Trophoblast cell (in vitro differentiated cells and primary cell): ENCODE data around the gene ASTN2.

ENCODE experiments used
- DNase-seq, 2 donors: peaks; one replicate each; pipeline ENCODE4 v3.0.0-alpha.2; 2016
- H2AFZ ChIP-seq: 2 replicates; pipeline ENCODE4 v1.6.1; 2013; ENCODE audit warnings: low read length, moderate library complexity, mild to moderate bottlenecking; ENCODE audit not compliant: insufficient read depth, poor library complexity
- H2AK5ac ChIP-seq: 2 replicates; pipeline ENCODE4 v1.6.1; 2013; ENCODE audit warnings: mild to moderate bottlenecking, low read length
- H2BK120ac ChIP-seq: 2 replicates; pipeline ENCODE4 v1.6.1; 2013; ENCODE audit warnings: low read length, mild to moderate bottlenecking, moderate library complexity; ENCODE audit not compliant: insufficient read depth, poor library complexity
- H2BK12ac ChIP-seq: 2 replicates; pipeline ENCODE4 v1.6.1; 2013; ENCODE audit warnings: mild to moderate bottlenecking, low read length, moderate library complexity
- H2BK5ac ChIP-seq: 2 replicates; pipeline ENCODE4 v1.6.1; 2013; ENCODE audit warnings: low read length, low read depth, moderate library complexity, mild to moderate bottlenecking; ENCODE audit not compliant: poor library complexity
- H3K14ac ChIP-seq: 2 replicates; pipeline ENCODE4 v1.6.1; 2013; ENCODE audit warnings: mild to moderate bottlenecking, low read length
- H3K18ac ChIP-seq: 2 replicates; pipeline ENCODE4 v1.6.1; 2013; ENCODE audit warnings: mild to moderate bottlenecking, low read length
- H3K23ac ChIP-seq: 2 replicates; pipeline ENCODE4 v1.6.1; 2013; ENCODE audit warnings: low read length
- H3K27ac ChIP-seq: 2 replicates; pipeline ENCODE4 v1.5.1; 2013; ENCODE audit warnings: low read depth, mild to moderate bottlenecking, inconsistent platforms, low read length, moderate library complexity
- H3K27me3 ChIP-seq: 2 replicates; pipeline ENCODE4 v1.6.1; 2013; ENCODE audit warnings: inconsistent platforms, mild to moderate bottlenecking, low read length, moderate library complexity; ENCODE audit not compliant: insufficient read depth
- H3K36me3 ChIP-seq, 2 experiments: 1 replicate in 1 of 2; 2 replicates in 1 of 2; pipeline ENCODE4 v1.6.1; 2013; ENCODE audit warnings: low read length in 2 of 2, mild to moderate bottlenecking in 2 of 2, moderate library complexity in 1 of 2; ENCODE audit not compliant: insufficient read depth in 2 of 2, control insufficient read depth in 1 of 2
- H3K4ac ChIP-seq: 2 replicates; pipeline ENCODE4 v1.6.1; 2013; ENCODE audit warnings: low read depth, mild to moderate bottlenecking, low read length, moderate library complexity
- H3K4me1 ChIP-seq, 2 experiments: 1 replicate in 1 of 2; 2 replicates in 1 of 2; pipeline ENCODE4 v1.6.1; 2013; ENCODE audit warnings: low read length in 2 of 2, mild to moderate bottlenecking in 2 of 2, moderate library complexity in 1 of 2; ENCODE audit not compliant: insufficient read depth in 2 of 2, control insufficient read depth in 1 of 2
- H3K4me2 ChIP-seq: 2 replicates; pipeline ENCODE4 v1.6.1; 2013; ENCODE audit warnings: inconsistent platforms, mild to moderate bottlenecking, low read length, moderate library complexity
- H3K4me3 ChIP-seq: 2 replicates; pipeline ENCODE4 v1.5.1; 2013; ENCODE audit warnings: mild to moderate bottlenecking, low read depth, low read length, inconsistent platforms
- H3K79me1 ChIP-seq: one replicate; pipeline ENCODE4 v1.6.1; 2013; ENCODE audit warnings: low read length
- H3K79me2 ChIP-seq: 2 replicates; pipeline ENCODE4 v1.6.1; 2013; ENCODE audit warnings: low read length, mild to moderate bottlenecking; ENCODE audit not compliant: control insufficient read depth, insufficient read depth, poor library complexity
- H3K9ac ChIP-seq: 2 replicates; pipeline ENCODE4 v1.6.1; 2013; ENCODE audit warnings: mild to moderate bottlenecking, low read length
- H3K9me3 ChIP-seq: 2 replicates; pipeline ENCODE4 v1.6.1; 2013; ENCODE audit warnings: low read depth, mild to moderate bottlenecking, control low read depth, inconsistent platforms, low read length; ENCODE audit not compliant: insufficient read depth
- H4K12ac ChIP-seq: 2 replicates; pipeline ENCODE4 v1.6.1; 2013; ENCODE audit warnings: low read depth, mild to moderate bottlenecking, low read length, moderate library complexity
- H4K8ac ChIP-seq: 2 replicates; pipeline ENCODE4 v1.6.1; 2013; ENCODE audit warnings: low read depth, mild to moderate bottlenecking, low read length, moderate library complexity
- H4K91ac ChIP-seq: one replicate; pipeline ENCODE4 v1.6.1; 2013; ENCODE audit warnings: low read depth, mild to moderate bottlenecking, low read length, moderate library complexity
- WGBS: extraction: QIAGEN DNeasy Blood & Tissue Kit; methylation state at CpG from one replicate; pipeline ENCODE4 v1.1.7; 2013; ENCODE audit warnings: missing lambda C conversion rate; ENCODE audit not compliant: insufficient read length, insufficient coverage; ENCODE audit errors: extremely low coverage; 5-methylcytosine and 5-hydroxymethylcytosine counted together

ASTN2 gene

GRCh38 chr9:117273612-117274011 lies 141.2 kb downstream of the ASTN2 start:
- H3K4me2 ChIP-seq = no peak overlapping the region
- H3K27ac ChIP-seq = no peak overlapping the region
- H3K14ac ChIP-seq = no peak overlapping the region
- H3K9ac ChIP-seq = no peak overlapping the region
- no CpG with 5 or more reads among the region's 1 CpG for WGBS
- H4K8ac ChIP-seq = no peak overlapping the region
- no peak overlapping the region for H2BK12ac ChIP-seq
- no peak overlapping the region for H3K4ac ChIP-seq
- no peak overlapping the region for H2AFZ ChIP-seq
- no peak overlapping the region for H3K23ac ChIP-seq
- H3K18ac ChIP-seq = no peak overlapping the region
- H3K9me3 ChIP-seq = peaks cover 2% of the 10 kb centered on the region
- no peak overlapping the region for H2BK5ac ChIP-seq
- H3K36me3 ChIP-seq = no peaks in the 10 kb centered on the region
- no peak overlapping the region for H2BK120ac ChIP-seq
- H4K91ac ChIP-seq = no peak overlapping the region
- no peaks in the 10 kb centered on the region for H3K79me2 ChIP-seq
- H4K12ac ChIP-seq = no peak overlapping the region
- H3K4me1 ChIP-seq = no peaks in the 10 kb centered on the region
- no peak overlapping the region for H3K4me3 ChIP-seq
- H3K27me3 ChIP-seq = no peaks in the 10 kb centered on the region
- no peak overlapping the region for H2AK5ac ChIP-seq
- no peaks in the 10 kb centered on the region for H3K79me1 ChIP-seq
- DNase-seq = no peak

DNA sequence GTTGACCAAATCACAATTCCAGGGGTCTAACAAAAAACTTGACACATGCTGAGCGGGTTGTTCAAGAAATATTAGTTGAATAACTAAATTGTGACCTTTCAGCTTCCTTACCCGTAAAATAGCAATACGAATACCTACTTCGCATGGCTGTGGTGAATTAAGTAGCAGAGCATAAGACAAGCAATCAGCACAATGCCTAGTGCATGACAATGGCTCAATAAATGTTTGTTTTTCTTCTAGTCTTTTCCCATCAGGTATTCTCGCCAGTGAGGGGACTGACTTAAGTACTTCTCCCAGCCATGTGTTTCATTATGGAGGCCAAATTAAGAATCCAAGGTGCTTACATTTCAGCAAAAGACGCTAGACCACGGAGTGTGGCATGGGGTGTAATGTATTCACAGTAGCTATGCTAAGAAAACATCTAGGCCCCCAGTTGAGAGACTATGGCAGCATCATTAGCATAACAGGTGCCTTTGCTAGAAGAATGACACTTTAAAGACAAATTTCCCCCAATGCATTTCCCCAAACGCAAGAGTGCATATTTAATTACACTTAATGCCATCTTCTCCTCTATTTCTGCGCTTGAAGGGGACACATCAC lies 145.9 kb downstream of the ASTN2 start:
- Histone ChIP-seq H3K27me3 (no peaks in the 10 kb centered on the region), H3K14ac (no peak overlapping the region), H2BK120ac (no peak overlapping the region), H3K23ac (no peak overlapping the region), H2BK5ac (no peak overlapping the region), H2AFZ (no peak overlapping the region), H3K4ac (no peak overlapping the region), H3K79me2 (no peaks in the 10 kb centered on the region), H2AK5ac (no peak overlapping the region), H3K4me2 (no peak overlapping the region), H3K36me3 (no peaks in the 10 kb centered on the region), H3K4me3 (no peak overlapping the region), H3K9ac (no peak overlapping the region), H3K18ac (no peak overlapping the region), H2BK12ac (no peak overlapping the region), H3K9me3 (peaks cover 2% of the 10 kb centered on the region), H4K91ac (no peak overlapping the region), H3K79me1 (no peaks in the 10 kb centered on the region), H4K8ac (no peak overlapping the region), H4K12ac (no peak overlapping the region), H3K27ac (no peak overlapping the region), H3K4me1 (no peaks in the 10 kb centered on the region)
- no peak for DNase-seq
- WGBS = no CpG with 5 or more reads among the region's 9 CpGs

GRCh38 chr9:117266855-117267497 lies 147.9 kb downstream of the ASTN2 start:
- Histone ChIP-seq H3K79me1 (no peaks in the 10 kb centered on the region), H4K91ac (no peak overlapping the region), H2BK5ac (no peak overlapping the region), H3K9ac (no peak overlapping the region), H2AK5ac (no peak overlapping the region), H4K12ac (no peak overlapping the region), H4K8ac (no peak overlapping the region), H3K4ac (no peak overlapping the region), H3K27me3 (no peaks in the 10 kb centered on the region), H3K23ac (no peak overlapping the region), H3K14ac (no peak overlapping the region), H2AFZ (no peak overlapping the region), H3K18ac (no peak overlapping the region), H3K36me3 (no peaks in the 10 kb centered on the region), H3K4me1 (no peaks in the 10 kb centered on the region), H3K4me3 (no peak overlapping the region), H2BK120ac (no peak overlapping the region), H3K4me2 (no peak overlapping the region), H2BK12ac (no peak overlapping the region), H3K9me3 (no peaks in the 10 kb centered on the region), H3K27ac (no peak overlapping the region), H3K79me2 (no peaks in the 10 kb centered on the region)
- WGBS = no CpG with 5 or more reads among the region's 2 CpGs
- DNase-seq = no peak

DNA sequence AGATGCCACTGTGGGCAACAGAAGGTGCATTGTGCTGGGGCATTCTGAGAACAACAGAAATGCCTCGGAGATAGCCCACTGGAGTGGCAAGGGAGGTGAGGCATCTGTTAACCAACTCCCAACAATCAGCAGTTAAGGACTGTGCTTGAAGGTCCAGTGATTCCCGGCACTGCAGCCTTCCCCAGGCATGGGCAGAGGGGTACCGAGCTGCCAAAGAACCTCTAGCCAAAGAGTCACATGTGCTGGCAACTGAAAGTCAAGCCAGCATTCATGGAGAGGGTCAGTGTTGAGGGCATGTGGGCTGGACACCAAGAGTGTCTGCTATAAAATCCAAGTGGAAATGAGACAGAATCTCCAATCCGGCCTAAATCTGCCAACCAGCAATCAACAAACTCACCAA lies 149.6 kb downstream of the ASTN2 start:
- H3K4me2 ChIP-seq = no peak overlapping the region
- H3K18ac ChIP-seq = no peak overlapping the region
- no peaks in the 10 kb centered on the region for H3K36me3 ChIP-seq
- no peak overlapping the region for H2BK5ac ChIP-seq
- H2AFZ ChIP-seq = no peak overlapping the region
- no peak for DNase-seq
- H3K4me1 ChIP-seq = no peaks in the 10 kb centered on the region
- H2AK5ac ChIP-seq = no peak overlapping the region
- H4K91ac ChIP-seq = no peak overlapping the region
- no CpG with 5 or more reads among the region's 4 CpGs for WGBS
- no peak overlapping the region for H2BK12ac ChIP-seq
- H3K23ac ChIP-seq = no peak overlapping the region
- no peak overlapping the region for H3K14ac ChIP-seq
- no peak overlapping the region for H3K4me3 ChIP-seq
- H4K8ac ChIP-seq = no peak overlapping the region
- no peak overlapping the region for H3K27ac ChIP-seq
- no peaks in the 10 kb centered on the region for H3K27me3 ChIP-seq
- H3K9me3 ChIP-seq = no peaks in the 10 kb centered on the region
- H3K4ac ChIP-seq = no peak overlapping the region
- H3K79me1 ChIP-seq = no peaks in the 10 kb centered on the region
- H2BK120ac ChIP-seq = no peak overlapping the region
- H3K79me2 ChIP-seq = no peaks in the 10 kb centered on the region
- no peak overlapping the region for H3K9ac ChIP-seq
- H4K12ac ChIP-seq = no peak overlapping the region
